ENCODE data around the gene SLC13A4.
A peak's percentile ranks its signal among the peaks of the same experiment; 100 is the strongest.
"Not testable (repeated sequence)": the region's sequence is repeated elsewhere in the genome, so short reads cannot be mapped to it uniquely, and the experiment has no call there.

SLC13A4 gene

DNA sequence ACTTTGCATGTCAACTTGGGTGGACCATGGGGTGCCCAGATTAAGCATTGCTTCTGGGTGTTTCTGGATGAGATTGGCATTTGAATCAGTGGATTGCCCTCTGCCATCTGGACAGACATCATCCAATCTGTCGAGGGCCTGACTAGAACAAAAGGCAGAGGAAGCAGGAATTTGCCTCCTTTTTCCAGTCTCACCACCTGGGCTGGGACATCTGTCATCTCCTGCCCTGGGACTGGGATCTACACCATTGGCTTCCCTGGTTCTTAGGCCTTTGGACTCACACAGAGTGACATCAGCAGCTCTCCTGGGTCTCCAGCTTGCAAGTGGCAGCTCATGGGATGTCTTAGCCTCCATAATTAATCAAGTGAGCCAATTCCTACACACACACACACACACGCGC lies 10.3 kb downstream of the SLC13A4 start:
- no peak for DNase-seq

DNA sequence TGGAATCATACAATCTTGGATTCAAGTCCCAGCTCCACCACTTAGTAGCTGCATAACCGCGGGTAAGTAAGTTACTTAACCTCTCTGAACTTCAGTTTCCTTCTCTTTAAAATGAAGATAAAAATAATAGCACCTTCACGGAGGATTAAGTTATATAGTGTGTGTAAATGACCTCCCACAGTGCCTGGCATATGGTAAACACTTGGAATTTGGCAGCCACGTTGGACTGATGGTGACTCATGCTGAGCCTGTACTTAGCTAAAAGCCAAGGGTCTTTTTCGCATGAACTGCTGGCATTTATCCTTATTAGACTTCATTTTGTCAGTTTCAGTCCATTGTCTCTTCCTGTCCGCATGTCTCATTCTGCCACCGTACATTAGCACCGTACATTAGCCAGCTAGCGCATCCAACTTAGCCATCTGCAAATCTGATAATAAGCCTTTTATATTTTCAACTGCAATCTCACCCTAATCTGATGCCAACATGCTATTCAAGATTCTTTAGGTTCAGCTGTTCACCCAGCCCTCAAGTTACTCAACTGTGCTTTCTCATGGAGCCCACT lies 11.2 kb downstream of the SLC13A4 start:
- peak; percentile 24 for DNase-seq

DNA sequence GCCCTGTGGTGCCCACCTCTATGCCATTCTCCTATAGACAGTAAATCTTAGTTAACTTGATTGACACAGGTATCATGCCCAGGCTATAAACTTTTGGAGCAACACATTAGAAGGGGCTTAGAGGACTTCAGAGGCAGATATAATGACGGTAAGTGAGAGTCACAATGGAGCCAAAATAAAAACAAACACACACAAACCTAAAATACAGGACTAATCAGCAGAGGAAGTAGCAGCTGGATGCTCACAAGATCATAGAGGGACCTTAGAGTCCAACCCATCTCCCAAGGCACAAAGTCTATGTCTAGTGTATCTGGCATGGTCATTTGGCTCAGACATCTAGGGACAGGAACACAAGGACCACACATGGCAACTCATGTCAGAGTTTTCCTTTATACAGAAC lies 12.3 kb downstream of the SLC13A4 start:
- DNase-seq, result no peak

DNA sequence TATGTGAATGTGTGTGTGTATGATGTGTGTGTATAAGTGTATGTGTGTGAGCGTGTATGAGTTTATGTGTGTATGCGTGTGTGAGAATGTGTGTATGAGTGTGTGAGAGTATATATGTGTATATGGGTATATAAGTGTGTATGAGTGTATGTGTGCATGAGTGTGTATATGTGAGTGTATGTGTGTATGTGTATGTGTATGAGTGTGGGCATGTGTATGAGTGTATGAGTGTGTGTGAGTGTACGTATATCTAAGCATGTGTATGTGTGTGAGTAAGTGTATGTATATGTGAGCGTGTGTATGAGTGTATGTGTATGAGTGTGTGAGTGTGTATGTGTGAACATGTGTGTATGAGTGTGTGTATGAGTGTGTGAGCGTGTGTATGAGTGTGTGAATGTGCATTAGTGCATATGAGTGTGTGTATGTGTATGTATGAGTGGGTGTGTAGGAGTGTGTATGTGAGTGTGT lies 12.9 kb downstream of the SLC13A4 start:
- no peak for DNase-seq

DNA sequence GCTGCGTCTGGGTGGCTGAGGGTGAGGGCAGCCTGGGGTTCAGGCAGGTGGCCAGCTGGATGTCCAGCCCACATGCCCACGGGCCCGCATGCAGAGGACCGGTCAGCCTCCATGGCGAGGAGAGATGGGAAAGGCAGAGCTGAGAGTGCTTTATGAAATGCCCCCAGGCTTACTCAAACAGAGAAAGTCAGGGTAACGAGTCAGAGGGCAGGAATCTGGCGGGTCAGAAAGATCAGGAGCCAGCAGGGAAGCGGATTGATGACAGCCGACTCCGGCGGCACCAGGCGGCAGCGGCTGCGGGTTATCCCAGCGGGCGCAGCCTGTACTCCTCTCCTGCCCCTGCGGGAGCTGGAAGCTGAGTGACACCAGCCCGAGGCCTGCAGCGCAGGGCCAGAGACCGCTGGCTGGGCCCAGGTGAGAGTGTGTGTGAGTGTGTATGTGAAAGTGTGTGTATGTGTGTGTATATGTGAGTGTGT lies 13.4 kb downstream of the SLC13A4 start:
- no peak for DNase-seq

DNA sequence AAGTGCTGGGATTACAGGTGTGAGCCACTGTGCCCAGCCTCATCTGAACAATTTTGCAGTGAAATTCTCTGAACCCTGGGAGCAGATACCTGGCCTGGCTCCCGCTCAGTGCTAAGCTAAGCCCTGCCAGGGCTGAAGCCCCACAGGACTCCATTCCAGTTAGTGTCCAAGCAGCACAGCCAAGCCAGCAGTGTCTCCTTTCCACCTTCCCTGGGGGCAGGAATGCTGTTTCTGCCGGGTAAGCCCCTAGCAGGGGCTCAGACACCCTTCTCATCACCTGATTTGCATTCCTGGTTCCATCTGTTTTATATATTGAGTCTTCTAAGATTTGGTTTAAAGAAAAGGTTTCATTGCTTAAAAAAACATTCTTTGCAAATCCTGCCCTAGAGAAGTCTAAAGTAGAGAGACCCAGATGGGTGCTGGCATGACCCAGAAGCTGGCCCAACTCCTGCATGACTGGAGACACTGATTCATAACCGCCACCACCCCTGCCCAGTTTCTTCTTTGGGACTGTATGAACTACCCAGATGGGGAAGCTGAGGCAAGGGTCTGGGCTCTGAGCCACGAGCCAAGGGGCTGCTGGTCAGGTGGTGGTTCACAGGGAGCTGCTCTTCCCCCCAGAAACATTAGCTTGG lies 14.0 kb downstream of the SLC13A4 start:
- no peak for DNase-seq

DNA sequence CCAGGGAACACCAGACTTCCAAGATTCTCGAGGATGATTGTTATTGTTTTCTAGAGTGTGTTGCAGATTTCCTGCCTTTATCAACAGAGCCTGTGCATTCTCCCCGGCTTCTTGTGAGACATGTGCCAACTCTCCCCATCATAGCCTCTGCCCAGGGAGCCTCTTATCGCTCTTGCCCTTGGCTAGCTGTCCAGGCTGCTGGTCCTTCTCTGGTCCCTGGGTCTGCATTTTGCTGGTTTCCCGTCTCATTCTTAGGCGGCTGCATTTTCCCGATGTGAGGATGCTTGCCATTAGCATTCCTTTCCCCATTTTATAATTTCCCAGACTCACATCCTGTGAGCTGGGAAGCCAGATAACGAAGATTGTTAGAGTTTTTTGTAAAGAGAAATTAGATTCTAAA lies 15.2 kb downstream of the SLC13A4 start:
- no peak for DNase-seq

DNA sequence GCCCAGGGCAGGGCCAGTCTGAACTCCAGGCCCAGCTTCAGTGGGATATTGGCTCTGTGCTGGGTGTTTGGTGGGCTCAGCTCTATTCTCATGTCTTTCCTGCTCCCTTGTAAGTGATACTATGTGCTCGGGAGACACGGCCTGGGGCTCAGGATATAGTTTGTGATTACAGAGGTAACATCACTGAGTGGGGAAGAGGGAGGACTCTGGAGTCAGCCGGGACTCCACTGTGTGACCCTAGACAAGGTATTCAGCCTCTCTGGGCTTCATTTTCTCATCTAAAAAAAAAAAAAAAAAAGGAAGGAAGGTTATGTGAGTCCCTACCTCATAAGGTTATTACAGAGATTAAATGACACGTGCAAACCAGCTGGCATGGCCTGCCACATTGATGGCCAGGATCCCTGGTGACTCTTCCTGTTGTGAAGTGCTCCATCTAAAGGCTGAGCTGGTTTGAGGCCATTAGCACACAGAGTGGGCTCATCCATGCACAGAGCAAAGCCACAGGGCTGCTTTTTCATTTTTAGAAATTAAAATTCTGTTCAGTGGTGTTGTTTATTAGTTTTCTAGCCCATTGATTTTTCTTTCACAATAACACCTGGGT lies 15.7 kb downstream of the SLC13A4 start:
- no peak for DNase-seq

DNA sequence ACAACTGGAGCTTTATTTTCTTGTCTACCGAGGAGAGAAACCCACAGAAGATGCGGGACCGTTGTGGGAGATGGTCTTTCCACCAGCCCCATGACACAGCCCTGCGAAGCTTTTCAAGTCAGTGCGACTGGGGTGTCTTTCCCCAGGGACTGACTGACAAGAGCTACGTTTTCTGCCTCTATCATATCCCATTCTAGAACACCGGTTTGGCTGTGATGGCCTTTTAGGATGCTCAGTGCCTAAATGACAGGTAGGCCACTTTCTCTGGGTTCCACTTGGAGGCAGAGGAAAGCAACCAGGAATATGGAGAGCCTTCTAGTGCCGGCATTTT lies 16.9 kb downstream of the SLC13A4 start:
- no peak for DNase-seq

DNA sequence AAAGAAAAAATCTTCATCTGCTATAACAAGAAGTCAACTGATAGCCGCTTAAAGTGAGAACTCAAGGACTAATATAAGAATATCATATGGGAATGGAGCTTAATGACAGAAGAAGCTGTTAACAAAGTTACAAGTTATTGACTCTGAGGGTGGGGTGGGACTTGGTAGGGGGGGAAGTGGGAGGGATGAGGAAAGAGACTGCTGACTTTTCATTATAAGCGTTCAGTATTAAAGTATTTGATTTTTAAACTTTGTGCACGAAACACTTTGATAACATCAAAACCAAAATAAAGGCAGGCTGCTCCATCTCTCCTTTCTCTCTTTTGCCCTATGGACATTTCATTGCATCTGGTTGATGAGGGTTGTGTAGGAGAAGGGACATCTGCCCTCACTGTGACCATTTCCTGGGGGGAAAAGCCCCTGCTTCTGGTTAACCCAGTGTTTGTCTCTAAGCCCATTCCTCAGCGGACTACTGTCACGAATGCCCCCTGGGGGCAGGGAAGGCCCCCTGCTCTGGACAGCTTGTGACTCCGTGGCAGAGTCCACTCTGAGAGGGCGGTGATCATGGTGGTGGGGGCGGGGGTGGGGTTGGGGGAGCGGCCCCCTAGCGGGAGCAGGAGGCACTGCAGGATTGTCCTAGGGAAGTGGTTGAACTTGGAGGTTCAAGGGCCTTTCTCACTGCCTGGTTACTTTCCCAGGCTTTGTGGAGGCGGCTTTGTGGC lies 17.4 kb downstream of the SLC13A4 start:
- DNase-seq, result no peak

DNA sequence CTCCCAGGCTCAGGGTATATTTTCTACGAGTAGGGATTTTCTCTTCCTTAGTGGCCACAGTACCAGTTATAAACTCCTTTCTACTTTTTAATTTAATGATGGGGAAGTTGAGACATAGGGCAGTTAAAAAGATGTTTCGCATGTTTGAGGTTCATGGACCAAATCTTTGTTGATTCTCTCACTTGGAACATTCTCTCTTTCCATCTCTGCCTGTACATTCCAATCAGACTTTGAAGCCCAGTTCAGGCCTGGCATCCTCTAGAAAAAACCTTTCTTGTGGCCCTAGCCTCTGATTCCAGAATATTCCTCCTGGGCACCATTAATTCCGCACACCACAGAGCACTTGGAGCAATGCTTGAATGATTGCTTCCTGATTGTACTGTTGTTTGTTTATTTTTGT lies 18.5 kb downstream of the SLC13A4 start:
- DNase-seq, result no peak

DNA sequence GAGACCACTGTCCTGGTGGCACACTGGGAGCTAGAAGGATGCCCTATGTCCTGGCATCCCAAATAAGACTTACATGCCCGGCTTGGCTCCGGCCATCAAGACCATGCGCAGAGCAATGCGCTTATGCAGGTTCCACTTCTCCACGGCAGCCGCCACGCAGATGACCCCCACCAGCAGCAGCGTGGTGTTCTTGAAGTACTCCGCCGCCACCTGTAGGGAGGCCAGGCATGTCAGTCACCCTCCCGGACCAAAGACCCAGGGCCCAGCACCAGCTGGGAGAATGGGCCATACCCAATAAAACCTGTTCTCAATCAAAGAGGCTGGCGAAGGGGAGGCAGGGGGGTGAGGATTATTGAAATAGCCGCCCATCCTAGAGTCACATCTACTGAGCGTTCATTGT lies 19.9 kb downstream of the SLC13A4 start:
- no peak for DNase-seq

DNA sequence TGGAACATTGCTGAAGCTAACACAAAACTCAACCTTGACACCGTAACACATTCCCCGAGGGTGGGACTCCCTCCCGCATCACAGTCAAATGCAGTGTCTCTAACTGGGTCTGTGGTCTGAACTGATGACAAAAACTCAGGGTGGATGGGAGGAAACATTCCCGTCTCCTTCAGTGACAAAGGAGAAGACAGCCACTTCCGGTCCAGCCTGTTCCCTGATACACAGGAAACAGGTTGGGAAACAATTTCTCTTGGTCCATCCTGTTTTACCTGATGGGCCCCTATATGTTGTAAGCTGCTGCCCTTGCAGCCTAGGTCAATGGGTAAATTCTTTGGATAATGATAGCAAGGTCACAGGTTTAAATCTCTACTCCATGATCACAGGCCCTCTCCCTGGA lies 20.4 kb downstream of the SLC13A4 start:
- DNase-seq, result no peak

DNA sequence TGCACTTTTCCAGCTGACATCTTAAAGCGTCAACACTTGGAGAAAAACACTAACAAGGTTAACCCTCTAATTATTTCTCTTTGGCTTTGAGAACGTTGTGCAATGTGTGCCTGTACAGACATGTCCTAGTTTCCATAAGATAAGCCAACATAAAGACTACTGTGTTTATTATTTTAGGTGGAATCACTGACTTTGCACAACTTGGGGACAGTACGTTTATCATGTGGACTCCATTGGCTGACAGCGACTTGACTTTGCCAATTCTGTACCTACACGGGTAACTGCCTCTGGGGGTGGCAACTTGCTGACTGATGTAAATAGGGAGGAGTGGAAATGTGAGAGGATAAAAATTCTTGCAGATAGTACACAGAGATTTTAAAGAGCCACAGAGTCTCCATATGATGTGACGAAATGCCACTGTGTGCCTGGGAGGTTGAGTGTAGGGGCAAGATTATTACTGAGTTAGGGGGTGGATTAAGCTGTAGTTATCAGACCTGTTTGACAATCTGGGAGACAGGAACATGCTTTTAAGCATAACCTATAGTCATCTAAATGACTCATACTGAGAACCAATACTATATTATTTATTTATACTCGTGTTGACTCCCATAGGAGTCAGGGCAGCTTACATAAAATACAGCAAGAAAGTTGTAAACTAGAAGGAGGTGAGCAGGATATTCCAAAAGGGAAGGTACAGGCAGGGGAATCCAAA lies 21.0 kb downstream of the SLC13A4 start:
- no peak for DNase-seq

DNA sequence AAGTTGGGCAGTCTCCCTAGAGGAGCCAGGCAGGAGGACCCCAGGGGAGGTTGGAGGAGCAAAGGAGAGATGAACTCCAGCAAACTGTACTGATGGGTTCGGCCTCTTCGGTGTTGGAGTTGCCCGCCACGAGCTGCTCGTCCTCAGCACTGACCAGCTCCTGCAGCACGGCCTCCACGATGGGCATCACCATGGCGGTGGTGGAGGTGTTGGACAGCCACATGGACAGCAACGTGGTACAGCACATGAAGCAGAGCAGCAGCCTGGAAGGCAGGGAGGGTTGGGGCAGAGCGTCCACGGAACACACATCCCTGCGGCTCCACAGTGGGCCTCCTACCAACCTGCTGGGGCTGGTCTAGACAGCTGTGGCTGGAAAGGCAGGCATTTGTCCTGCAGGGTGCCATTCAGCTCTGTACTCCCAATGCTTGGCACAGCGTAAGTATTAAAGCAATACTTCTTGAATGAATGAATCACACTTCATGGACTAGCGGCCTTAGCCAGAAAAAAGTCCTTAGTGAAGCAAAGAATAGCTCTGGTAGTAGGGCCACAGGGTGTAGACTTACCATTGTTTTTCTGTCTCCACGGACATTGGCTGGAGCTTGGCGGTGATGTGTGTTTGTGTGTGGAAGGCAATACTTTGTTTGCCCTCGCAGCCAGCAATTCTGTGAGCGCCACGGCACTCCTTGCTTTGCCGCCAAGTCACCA lies 21.8 kb downstream of the SLC13A4 start:
- DNase-seq, result no peak

DNA sequence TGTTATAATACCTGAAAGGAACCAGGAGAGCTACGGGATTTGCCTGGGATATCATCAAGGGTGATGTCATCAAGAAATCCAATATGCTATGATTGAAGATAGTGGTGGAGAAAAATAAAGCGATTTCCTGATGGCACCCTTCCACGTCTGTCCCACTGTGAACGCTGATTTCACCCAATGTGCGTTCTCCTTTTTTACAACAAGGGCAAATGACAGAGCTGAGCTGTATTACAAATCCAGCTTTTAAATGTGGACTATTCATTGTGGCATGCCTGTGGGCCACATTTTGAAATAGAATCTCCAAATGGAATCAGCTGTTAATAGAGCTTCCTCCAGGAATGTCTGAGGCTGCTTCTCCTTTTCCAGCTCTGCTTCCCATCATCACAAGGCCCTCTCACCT lies 23.3 kb downstream of the SLC13A4 start:
- DNase-seq, result no peak

DNA sequence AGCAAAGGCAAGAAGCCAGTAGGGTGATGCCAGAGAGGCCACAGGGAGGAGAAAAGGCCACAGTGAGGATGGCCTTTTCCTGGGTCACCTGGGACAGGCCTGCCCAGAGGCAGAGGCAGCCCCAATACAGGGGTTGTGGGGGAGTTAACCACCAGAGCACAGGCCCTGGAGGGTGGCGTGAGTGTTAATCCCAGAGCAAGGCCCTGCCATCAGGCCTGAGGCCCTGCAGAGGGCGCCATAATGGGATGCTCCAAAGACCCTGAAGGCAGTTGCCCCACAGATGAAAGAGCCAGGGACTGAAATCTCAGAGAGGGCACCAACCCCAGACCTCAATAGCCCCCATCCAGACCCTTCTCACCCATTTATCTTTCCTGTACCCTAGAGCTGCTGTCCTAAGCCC lies 23.9 kb downstream of the SLC13A4 start:
- no peak for DNase-seq

DNA sequence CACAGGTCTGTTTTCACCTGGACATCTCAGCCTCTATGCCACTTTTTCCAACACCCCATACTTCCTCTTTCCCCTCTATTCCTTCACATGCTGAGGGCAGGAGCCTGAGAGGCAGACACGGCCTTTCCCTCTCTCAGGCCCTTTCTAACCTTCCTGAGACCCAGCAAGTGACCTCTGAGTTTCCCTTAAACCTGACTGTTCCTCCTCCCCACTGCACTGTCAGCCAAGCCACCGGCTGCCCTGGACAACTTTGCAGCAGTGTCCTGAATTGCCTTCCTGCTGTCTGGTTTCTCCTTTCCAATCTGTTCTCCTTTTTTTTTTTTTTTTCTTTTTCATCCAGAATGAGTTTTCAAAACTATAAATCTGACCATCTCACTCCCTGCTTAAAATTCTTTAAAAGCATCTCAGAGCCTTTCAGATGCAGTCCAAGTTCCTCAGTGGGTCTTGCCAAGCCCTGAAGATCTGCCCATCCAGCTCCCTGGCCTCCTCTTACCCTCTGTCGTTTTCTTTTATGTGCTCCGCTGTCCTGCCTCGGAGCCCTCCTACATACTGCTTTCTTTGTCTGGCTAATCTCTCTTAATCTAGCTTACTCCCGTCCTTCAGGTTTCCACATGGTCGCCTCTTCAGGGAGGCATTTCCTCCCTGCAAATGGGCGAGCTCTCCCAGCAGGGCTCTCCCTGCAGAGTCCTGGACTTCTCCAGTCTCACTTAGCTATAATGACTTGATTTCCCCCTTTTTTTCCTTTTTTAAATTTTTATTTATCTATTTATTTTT lies 30.5 kb downstream of the SLC13A4 start:
- no peak for DNase-seq

DNA sequence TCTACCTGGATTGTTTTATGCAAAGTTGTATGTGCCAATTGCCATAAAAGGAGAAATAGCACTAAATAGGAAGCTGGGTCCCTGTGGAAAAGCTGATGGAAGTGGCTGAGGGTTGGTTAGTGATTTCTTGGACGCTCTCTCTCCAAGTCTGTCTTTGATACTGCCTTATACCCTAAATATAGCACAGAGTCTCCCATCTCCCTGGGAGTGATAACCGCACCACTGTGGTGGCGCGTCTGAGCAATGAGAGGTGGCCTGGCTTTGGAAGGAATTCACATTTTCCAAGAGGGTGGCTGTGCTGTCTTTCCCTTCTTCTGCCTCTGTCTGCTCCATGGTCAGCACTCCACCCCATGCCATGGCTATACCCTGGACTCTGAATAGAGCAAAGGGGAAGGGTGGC lies 34.4 kb downstream of the SLC13A4 start:
- no peak for DNase-seq

DNA sequence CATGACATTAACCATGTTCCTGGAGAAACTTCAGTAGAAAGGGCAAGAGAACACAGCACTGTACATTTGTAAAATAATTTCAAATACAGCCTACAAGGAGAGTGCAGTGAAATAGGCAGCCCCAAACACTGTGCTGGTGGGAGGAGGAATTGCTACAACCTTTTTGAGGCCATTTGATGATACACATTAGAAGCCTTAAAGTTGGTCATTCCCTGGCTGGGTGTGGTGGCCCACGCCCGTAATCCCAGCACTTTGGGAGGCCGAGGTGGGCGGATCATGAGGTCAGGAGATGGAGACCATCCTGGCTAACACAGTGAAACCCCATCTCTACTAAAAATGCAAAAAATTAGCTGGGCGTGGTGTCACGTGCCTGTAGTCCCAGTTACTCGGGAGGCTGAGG lies 35.4 kb downstream of the SLC13A4 start:
- not testable (repeated sequence) for DNase-seq

DNA sequence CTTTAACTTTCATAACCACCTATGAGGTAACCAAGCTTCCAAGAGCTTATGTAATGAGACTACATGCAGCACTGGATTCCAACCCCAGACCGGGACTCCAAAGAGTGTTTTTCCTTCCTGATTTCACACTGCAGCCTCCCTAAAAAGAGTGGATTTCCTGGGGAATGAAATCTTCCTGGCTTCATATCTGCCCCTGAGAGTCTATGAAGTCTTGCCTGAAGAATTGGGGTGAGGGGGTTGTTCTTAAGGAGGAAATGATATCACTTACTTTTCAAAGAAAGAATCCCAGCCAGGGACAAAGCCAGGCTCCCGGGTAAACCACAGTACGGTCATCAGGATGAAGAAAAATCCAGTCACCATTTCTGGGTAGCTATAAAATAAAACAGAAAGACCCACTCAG lies 35.9 kb downstream of the SLC13A4 start:
- no peak for DNase-seq

DNA sequence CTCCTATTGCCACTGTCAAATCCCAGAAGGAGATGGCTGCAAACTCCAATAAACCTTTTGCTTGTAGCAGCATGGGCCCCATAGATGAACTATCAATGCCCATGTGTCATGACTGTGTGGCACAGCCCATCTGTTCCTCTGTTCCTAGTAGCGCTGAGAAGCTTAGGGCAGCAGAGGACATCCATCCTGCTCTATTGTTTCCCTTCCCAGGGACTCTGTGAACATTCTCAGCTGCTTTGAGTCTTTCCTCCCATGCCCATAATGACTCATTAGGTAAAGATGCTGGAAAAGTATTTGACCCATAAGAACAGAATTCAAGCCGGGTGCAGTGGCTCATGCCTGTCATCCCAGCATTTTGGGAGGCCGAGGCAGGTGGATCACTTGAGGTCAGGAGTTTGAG lies 37.4 kb downstream of the SLC13A4 start:
- DNase-seq, result no peak

All from NCI-H2107 (cell line).